CD1c-positive myeloid dendritic cell (primary cell): Measurements from ENCODE around the gene TMEM267.
"Not testable (repeated sequence)": the region's sequence is repeated elsewhere in the genome, so short reads cannot be mapped to it uniquely, and the experiment has no call there.

Source experiments
- DNase-seq: peaks from one replicate; pipeline ENCODE4 v3.0.0-alpha.2; 2016; ENCODE audit errors: extremely low spot score

The TMEM267 gene

DNA sequence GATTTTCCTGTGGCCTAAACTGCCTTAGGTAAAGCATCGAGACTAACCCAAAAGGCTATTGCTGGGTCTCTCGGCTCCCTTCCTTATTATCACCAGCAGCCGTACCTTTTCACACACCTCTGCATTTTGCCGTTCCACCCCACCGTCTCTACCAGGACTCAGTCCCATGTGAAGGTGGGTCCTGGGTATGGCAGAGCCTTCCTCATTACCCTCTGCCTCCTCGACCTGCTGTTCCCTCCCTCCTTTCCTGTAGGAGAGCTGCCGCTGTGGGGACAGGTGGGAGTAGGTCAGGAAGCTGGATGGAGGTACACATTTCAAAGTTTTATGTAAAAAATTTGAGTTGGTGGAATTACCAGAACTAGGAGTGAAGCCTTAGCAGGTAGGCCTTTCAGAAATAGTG, 73.3 kb downstream of the TMEM267 start:
- no peak for DNase-seq

DNA sequence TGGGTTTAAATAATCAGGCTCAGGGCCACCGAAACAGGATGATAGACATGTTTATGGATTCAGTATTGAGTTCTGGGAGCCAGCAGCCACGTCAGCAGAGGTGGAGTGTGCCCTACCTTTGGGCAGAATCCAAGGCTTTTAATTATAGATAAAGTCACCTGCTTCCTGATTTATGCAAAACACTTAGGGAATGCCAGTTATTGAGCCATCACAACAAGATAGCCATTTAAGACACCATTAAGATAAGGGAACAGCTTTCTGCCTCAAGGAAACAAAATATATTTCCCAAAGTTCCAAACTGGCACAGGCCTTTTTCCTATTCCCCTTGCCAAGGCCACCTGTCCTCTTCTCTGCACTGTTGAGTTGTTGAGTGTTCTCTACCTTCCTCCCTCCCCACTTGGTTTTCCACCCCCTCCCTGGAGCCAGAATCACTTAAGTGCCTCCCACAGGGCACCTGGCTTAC, 73.8 kb downstream of the TMEM267 start:
- no peak for DNase-seq

DNA sequence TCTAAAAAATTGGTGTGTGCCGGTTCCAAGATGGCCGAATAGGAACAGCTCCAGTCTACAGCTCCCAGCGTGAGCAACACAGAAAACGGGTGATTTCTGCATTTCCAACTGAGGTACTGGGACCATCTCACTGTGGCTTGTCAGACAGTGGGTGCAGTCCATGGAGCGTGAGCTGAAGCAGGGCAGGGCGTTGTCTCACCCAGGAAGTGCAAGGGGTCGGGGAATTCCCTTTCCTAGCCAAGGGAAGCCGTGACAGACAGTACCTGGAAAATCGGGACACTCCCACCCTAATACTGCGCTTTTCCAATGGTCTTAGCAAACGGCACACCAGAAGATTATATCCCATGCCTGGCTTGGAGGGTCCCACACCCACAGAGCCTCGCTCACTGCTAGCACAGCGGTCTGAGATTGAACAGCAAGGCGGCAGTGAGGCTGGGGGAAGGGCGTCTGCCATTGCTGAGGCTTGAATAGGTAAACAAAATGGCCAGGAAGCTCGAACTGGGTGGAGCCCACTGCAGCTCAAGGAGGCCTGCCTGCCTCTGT, 81.1 kb downstream of the TMEM267 start:
- not testable (repeated sequence) for DNase-seq

DNA sequence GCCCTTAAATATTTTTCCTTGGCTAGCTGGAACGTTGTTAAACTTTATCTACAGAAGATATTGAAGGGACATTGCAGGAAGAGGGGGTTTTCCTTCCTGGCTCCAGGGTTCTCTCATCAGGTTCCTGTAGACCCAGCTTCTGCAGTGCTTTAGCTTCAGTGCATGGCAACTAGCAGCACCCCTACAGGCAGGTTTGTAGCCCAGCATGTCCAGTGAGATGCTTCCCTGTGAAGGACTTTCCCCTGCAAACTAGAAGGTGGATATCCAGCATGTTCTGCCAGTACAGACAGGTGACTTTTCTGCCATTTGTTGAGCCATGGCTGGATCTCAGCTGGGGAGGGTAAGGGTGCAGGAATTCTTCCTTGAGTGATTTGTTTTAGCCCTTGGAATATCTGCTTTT, 81.8 kb downstream of the TMEM267 start:
- DNase-seq: no peak

DNA sequence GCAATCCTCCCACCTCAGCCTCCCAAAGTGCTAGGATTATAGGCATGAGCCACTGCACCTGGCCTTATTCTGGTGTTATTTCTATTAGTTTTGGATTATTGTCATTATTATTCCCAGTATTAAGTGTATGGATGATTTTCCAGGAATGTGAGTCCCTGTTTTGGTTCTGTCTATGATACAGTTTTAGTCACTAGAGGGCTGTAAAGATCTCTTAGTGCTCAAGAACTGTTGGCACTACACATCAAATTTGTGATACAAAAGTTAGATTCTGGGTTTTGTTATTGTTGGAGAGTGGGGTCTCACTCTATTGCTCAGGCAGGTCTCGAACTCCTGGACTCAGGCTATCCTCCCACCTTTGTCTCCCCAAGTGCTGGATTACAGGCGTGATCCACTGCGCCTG, 83.6 kb downstream of the TMEM267 start:
- DNase-seq: no peak

DNA sequence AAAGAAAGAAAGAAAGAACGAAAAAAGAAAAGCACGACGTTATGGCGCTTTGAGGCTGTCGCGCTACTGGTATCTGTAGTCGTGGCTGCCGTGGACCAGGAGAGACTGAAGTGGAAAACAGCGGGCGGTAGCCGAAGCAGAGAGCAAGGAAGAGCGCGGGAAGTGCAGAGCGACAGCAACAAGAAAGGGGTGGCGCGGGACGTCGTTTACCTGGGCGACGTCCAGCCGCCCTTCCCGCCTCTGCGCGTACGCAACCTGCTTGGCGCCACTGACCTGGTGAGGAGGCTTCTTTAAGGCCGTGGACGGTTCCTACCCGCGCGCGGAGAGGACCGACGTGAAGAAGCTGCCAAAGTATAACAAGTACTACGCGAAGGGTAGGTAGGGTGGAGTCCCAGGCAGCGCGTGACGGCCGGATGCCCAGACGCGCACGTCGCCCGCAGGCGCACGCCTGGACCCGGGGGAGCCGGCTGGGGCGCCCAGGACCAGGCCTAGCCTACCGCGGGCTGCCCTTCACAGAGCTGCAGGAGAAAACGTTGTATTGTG, 86.8 kb downstream of the TMEM267 start:
- peak; percentile 34 for DNase-seq
